ENCODE measurements around the gene IFT25.

IFT25 gene

GRCh38 chr1:53929246-53929960, 16.1 kb downstream of the IFT25 start:
- H3K79me2 ChIP-seq (ENCODE audit: control insufficient read depth, insufficient read depth, low read length, unreplicated experiment), result no peaks in the 10 kb centered on the region
- H3K27ac ChIP-seq (ENCODE audit: low read depth, low read length), result no peak overlapping the region
- no peak overlapping the region for H2AFZ ChIP-seq (ENCODE audit: low read length, unreplicated experiment)
- H3K4me3 ChIP-seq (ENCODE audit: low read depth, low read length), result no peak overlapping the region
- H3K36me3 ChIP-seq (ENCODE audit: insufficient read depth, low read length), result peaks cover 36% of the 10 kb centered on the region
- no peaks in the 10 kb centered on the region for H3K27me3 ChIP-seq (ENCODE audit: insufficient read depth, low read length)
- H3K4me1 ChIP-seq (ENCODE audit: control insufficient read depth, insufficient read depth, low read length, unreplicated experiment), result no peaks in the 10 kb centered on the region

GRCh38 chr1:53927376-53927881, 18.1 kb downstream of the IFT25 start:
- Histone ChIP-seq H3K4me3 (ENCODE audit: low read depth, low read length) (no peak overlapping the region), H3K27me3 (ENCODE audit: insufficient read depth, low read length) (no peaks in the 10 kb centered on the region), H3K79me2 (ENCODE audit: control insufficient read depth, insufficient read depth, low read length, unreplicated experiment) (no peaks in the 10 kb centered on the region), H3K36me3 (ENCODE audit: insufficient read depth, low read length) (peaks cover 34% of the 10 kb centered on the region), H2AFZ (ENCODE audit: low read length, unreplicated experiment) (no peak overlapping the region), H3K27ac (ENCODE audit: low read depth, low read length) (no peak overlapping the region), H3K4me1 (ENCODE audit: control insufficient read depth, insufficient read depth, low read length, unreplicated experiment) (no peaks in the 10 kb centered on the region)

GRCh38 chr1:53919675-53920066, 25.8 kb downstream of the IFT25 start:
- Histone ChIP-seq H3K27me3 (ENCODE audit: insufficient read depth, low read length) (no peaks in the 10 kb centered on the region), H3K27ac (ENCODE audit: low read depth, low read length) (no peak overlapping the region; the same call in 1 of the 2 replicates), H3K36me3 (ENCODE audit: insufficient read depth, low read length) (peaks cover 37% of the 10 kb centered on the region)

GRCh38 chr1:53918343-53918742, 27.2 kb downstream of the IFT25 start:
- Histone ChIP-seq H3K79me2 (ENCODE audit: control insufficient read depth, insufficient read depth, low read length, unreplicated experiment) (no peaks in the 10 kb centered on the region), H3K27me3 (ENCODE audit: insufficient read depth, low read length) (no peaks in the 10 kb centered on the region), H3K4me3 (ENCODE audit: low read depth, low read length) (no peak overlapping the region), H2AFZ (ENCODE audit: low read length, unreplicated experiment) (no peak overlapping the region), H3K36me3 (ENCODE audit: insufficient read depth, low read length) (peaks cover 31% of the 10 kb centered on the region), H3K27ac (ENCODE audit: low read depth, low read length) (no peak overlapping the region), H3K4me1 (ENCODE audit: control insufficient read depth, insufficient read depth, low read length, unreplicated experiment) (no peaks in the 10 kb centered on the region)

More at GRCh38 chr1:53919675-53920066, 25.8 kb downstream of the IFT25 start:
- H3K79me2 ChIP-seq (ENCODE audit: control insufficient read depth, insufficient read depth, low read length, unreplicated experiment), result no peaks in the 10 kb centered on the region
- no peak overlapping the region for H2AFZ ChIP-seq (ENCODE audit: low read length, unreplicated experiment)
- H3K4me1 ChIP-seq (ENCODE audit: control insufficient read depth, insufficient read depth, low read length, unreplicated experiment), result no peaks in the 10 kb centered on the region
- H3K4me3 ChIP-seq (ENCODE audit: low read depth, low read length), result no peak overlapping the region

GRCh38 chr1:53913352-53914033, 32.0 kb downstream of the IFT25 start:
- Histone ChIP-seq H3K27ac (ENCODE audit: low read depth, low read length) (no peak overlapping the region), H3K27me3 (ENCODE audit: insufficient read depth, low read length) (no peaks in the 10 kb centered on the region), H3K4me3 (ENCODE audit: low read depth, low read length) (no peak overlapping the region), H3K36me3 (ENCODE audit: insufficient read depth, low read length) (peaks cover 9% of the 10 kb centered on the region; the same call in 1 of the 2 replicates), H2AFZ (ENCODE audit: low read length, unreplicated experiment) (no peak overlapping the region), H3K4me1 (ENCODE audit: control insufficient read depth, insufficient read depth, low read length, unreplicated experiment) (no peaks in the 10 kb centered on the region), H3K79me2 (ENCODE audit: control insufficient read depth, insufficient read depth, low read length, unreplicated experiment) (no peaks in the 10 kb centered on the region)

- Histone ChIP-seq H3K4me1 (ENCODE audit: control insufficient read depth, insufficient read depth, low read length, unreplicated experiment) (no peaks in the 10 kb centered on the region), H3K36me3 (ENCODE audit: insufficient read depth, low read length) (0 out of 2 replicates have a peak, but pooled peaks cover 5% of the 10 kb centered on the region), H3K4me3 (ENCODE audit: low read depth, low read length) (no peak overlapping the region), H3K27ac (ENCODE audit: low read depth, low read length) (no peak overlapping the region), H2AFZ (ENCODE audit: low read length, unreplicated experiment) (no peak overlapping the region), H3K79me2 (ENCODE audit: control insufficient read depth, insufficient read depth, low read length, unreplicated experiment) (no peaks in the 10 kb centered on the region), H3K27me3 (ENCODE audit: insufficient read depth, low read length) (no peaks in the 10 kb centered on the region)
These were observed 34.1 kb downstream of the IFT25 start for GRCh38 chr1:53911442-53911841.

- H3K27ac ChIP-seq (ENCODE audit: low read depth, low read length), result no peak overlapping the region
- H3K4me1 ChIP-seq (ENCODE audit: control insufficient read depth, insufficient read depth, low read length, unreplicated experiment), result no peaks in the 10 kb centered on the region
These were observed 35.6 kb downstream of the IFT25 start for GRCh38 chr1:53909946-53910345.

GRCh38 chr1:53906121-53906520, 39.4 kb downstream of the IFT25 start:
- H3K4me3 ChIP-seq (ENCODE audit: low read depth, low read length), result no peak overlapping the region
- H3K27ac ChIP-seq (ENCODE audit: low read depth, low read length), result no peak overlapping the region
- H3K4me1 ChIP-seq (ENCODE audit: control insufficient read depth, insufficient read depth, low read length, unreplicated experiment), result no peaks in the 10 kb centered on the region
- no peak overlapping the region for H2AFZ ChIP-seq (ENCODE audit: low read length, unreplicated experiment)
- no peaks in the 10 kb centered on the region for H3K27me3 ChIP-seq (ENCODE audit: insufficient read depth, low read length)
- no peaks in the 10 kb centered on the region for H3K36me3 ChIP-seq (ENCODE audit: insufficient read depth, low read length)
- H3K79me2 ChIP-seq (ENCODE audit: control insufficient read depth, insufficient read depth, low read length, unreplicated experiment), result no peaks in the 10 kb centered on the region

More at GRCh38 chr1:53909946-53910345, 35.6 kb downstream of the IFT25 start:
- Histone ChIP-seq H3K27me3 (ENCODE audit: insufficient read depth, low read length) (no peaks in the 10 kb centered on the region), H3K36me3 (ENCODE audit: insufficient read depth, low read length) (0 out of 2 replicates have a peak, but pooled peaks cover 5% of the 10 kb centered on the region), H2AFZ (ENCODE audit: low read length, unreplicated experiment) (no peak overlapping the region), H3K79me2 (ENCODE audit: control insufficient read depth, insufficient read depth, low read length, unreplicated experiment) (no peaks in the 10 kb centered on the region), H3K4me3 (ENCODE audit: low read depth, low read length) (no peak overlapping the region)

- Histone ChIP-seq H3K4me3 (ENCODE audit: low read depth, low read length) (no peak overlapping the region), H2AFZ (ENCODE audit: low read length, unreplicated experiment) (no peak overlapping the region), H3K79me2 (ENCODE audit: control insufficient read depth, insufficient read depth, low read length, unreplicated experiment) (no peaks in the 10 kb centered on the region), H3K27me3 (ENCODE audit: insufficient read depth, low read length) (no peaks in the 10 kb centered on the region), H3K36me3 (ENCODE audit: insufficient read depth, low read length) (no peaks in the 10 kb centered on the region), H3K27ac (ENCODE audit: low read depth, low read length) (no peak overlapping the region), H3K4me1 (ENCODE audit: control insufficient read depth, insufficient read depth, low read length, unreplicated experiment) (no peaks in the 10 kb centered on the region)
These were observed 40.0 kb downstream of the IFT25 start for GRCh38 chr1:53905509-53905908.

GRCh38 chr1:53902235-53903138, 43.0 kb downstream of the IFT25 start:
- Histone ChIP-seq H3K4me1 (ENCODE audit: control insufficient read depth, insufficient read depth, low read length, unreplicated experiment) (peaks cover 13% of the 10 kb centered on the region), H3K4me3 (ENCODE audit: low read depth, low read length) (no peak overlapping the region), H3K27me3 (ENCODE audit: insufficient read depth, low read length) (no peaks in the 10 kb centered on the region), H2AFZ (ENCODE audit: low read length, unreplicated experiment) (no peak overlapping the region), H3K79me2 (ENCODE audit: control insufficient read depth, insufficient read depth, low read length, unreplicated experiment) (no peaks in the 10 kb centered on the region), H3K27ac (ENCODE audit: low read depth, low read length) (no peak overlapping the region), H3K36me3 (ENCODE audit: insufficient read depth, low read length) (no peaks in the 10 kb centered on the region)
